Stimulated activated CD8-positive, alpha-beta memory T cell treated with anti-CD3 and anti-CD28 coated beads, Interleukin-2, amount 100 ng/mL, for 1 hour (primary cell): Measurements from ENCODE around the gene CDH1.

Experiments used
- DNase-seq, 2 donors: peaks; one replicate each; pipeline ENCODE4 v3.0.0-alpha.2; 2020; ENCODE audit warnings: low read depth in 2 of 2

Gene CDH1

GRCh38 chr16:68857479-68857878 is 120.4 kb downstream of the CDH1 start:
- DNase-seq, result no peak

DNA sequence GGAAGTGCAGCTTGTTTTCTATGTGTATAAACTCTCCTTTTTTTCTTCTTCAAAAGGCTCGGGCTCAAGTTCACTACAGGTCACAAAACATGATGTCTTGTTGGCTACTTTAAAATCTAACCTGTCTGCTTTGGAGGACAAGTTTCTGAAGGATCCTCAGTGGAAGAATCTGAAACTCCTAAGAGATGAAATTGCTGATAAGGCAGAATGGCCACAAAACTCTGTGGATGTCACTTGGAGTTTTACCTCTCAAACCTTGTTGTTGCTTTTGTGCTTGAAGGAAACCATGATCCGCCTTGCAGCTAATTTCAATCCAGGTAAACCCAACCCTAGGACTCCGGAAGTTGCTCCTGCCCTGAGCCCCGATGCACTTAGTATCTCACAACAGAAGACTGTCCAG is 122.7 kb downstream of the CDH1 start:
- no peak for DNase-seq

GRCh38 chr16:68860978-68861892 is 124.1 kb downstream of the CDH1 start:
- DNase-seq, result no peak

DNA sequence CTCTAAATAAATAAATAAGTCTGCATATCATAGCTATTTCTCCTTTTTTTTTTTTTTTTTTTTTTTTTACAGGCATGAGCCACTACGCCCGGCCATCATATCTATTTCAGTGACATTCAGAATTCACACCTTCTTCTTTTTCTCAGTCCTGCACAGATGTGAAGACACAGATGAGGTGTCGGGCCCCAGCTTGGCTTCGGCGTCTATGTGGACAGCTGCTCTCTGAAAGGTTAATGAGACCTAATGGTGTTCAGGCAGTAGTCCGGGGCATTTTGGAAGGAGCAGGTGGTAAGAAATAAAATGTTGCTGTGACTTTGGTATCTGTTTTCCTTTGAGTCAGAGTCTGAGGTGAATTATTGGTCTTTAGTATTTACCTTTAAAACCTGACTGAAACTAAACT is 129.8 kb downstream of the CDH1 start:
- DNase-seq, result no peak

- DNase-seq, result no peak
These were observed 132.5 kb downstream of the CDH1 start for GRCh38 chr16:68869492-68870088.

GRCh38 chr16:68873635-68874471 is 136.8 kb downstream of the CDH1 start:
- DNase-seq, result no peak

DNA sequence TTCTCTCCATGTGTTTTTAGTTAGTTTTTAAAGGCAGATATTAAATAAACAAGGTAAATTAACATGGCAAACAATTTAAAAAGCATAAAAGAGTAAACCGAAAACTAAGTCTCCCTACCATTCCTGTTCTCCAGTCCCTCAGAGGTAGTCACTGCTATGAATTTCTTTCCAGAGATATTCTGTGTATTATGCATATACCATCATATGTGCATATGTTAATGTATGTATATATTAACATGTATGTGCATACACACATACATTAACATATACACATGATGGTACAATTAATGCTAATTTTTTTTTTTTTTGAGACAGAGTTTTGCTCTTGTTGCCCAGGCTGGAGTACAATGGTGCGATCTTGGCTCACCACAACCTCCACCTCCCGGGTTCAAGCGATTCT is 138.8 kb downstream of the CDH1 start:
- DNase-seq, result no peak

DNA sequence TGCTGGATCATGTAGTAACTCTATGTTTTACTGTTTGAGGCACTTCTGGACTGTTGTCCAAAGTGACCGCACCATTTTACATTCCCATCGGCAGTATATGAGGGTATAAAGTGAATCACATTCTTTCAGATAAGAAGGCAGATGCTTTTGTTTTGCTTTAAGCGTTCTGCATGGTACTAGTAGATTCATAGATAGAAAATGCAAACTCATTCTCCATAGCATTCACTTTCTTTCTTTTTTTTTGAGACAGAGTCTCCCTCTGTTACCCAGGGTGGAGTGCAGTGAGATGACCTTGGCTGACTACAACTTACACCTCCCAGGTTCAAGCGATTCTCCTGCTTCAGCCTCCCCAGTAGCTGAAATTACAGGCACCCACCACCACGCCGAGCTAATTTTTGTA is 146.6 kb downstream of the CDH1 start:
- DNase-seq, result no peak

DNA sequence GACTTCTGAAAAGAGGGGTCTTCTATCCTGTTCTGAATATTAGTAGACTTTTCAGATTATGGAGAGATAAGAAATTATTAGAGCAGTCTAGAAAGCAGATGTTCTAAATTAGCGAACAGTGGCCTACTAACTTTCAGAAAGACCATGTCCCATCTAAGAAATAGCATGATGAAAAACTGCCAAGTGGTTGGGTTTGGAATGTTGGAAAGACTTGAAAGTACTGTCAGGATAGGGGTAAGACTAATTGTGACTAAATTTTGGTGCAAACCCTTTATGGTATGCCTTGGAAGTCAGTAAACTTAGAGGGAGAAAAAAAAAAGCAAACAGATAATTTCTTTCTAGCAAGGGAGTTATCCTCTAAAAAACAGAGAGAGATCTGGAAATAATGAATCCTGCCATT is 147.3 kb downstream of the CDH1 start:
- no peak for DNase-seq
